ENCODE data around the gene NR1D1.
"Not testable (repeated sequence)": the region's sequence is repeated elsewhere in the genome, so short reads cannot be mapped to it uniquely, and the experiment has no call there.

NR1D1 gene

DNA sequence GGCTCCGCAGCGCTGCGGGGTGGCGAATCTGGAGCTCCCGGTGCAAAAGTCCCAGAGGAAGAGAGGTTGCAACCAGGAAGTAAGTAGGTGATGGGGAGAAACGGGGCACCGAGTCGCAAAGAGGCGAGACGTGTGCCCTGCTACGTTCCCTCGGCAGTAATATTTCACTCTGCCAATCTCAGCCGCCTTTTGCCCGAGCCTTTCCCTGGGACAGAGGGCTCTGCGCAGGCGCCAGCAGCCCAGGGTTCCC is at the start of gene NR1D1:
TSS of gene NR1D1 (minus strand) at position 171 of the 250 bp plus-strand sequence. CDS start 495 bp downstream, outside the sequence.
- Histone ChIP-seq H3K4me1 (ENCODE audit: low read length) (peaks cover 68% of the 10 kb centered on the region), H2AFZ (ENCODE audit: low read length) (peak within 1 kb of the TSS; percentile 67), H3K4me2 (ENCODE audit: low read depth, low read length) (peak within 1 kb of the TSS; percentile 99), H3K4me3 (ENCODE audit: low read length) (peak within 1 kb of the TSS; percentile 92), H3K9me3 (replicated peaks; ENCODE audit: insufficient read depth, low read length) (no peaks in the 10 kb centered on the region), H3K27me3 (replicated peaks; ENCODE audit: insufficient read depth, low read length) (no peaks in the 10 kb centered on the region), H3K36me3 (replicated peaks; ENCODE audit: insufficient read depth, low read length) (no peaks in the 10 kb centered on the region), H4K20me1 (ENCODE audit: insufficient read depth, low read length) (no peaks in the 10 kb centered on the region), H3K79me2 (ENCODE audit: low read length) (peaks cover 33% of the 10 kb centered on the region), H3K9ac (ENCODE audit: low read length) (peak within 1 kb of the TSS; percentile 81), H3K27ac (ENCODE audit: low read length) (peak within 1 kb of the TSS; percentile 78), H3F3A (ENCODE audit: insufficient read depth, low read length) (peaks cover 66% of the 10 kb centered on the region), H3K9me2 (replicated peaks; ENCODE audit: insufficient read depth, low read length) (no peaks in the 10 kb centered on the region)
- DNase-seq, result no peak
- TF ChIP-seq, protein P1, sequence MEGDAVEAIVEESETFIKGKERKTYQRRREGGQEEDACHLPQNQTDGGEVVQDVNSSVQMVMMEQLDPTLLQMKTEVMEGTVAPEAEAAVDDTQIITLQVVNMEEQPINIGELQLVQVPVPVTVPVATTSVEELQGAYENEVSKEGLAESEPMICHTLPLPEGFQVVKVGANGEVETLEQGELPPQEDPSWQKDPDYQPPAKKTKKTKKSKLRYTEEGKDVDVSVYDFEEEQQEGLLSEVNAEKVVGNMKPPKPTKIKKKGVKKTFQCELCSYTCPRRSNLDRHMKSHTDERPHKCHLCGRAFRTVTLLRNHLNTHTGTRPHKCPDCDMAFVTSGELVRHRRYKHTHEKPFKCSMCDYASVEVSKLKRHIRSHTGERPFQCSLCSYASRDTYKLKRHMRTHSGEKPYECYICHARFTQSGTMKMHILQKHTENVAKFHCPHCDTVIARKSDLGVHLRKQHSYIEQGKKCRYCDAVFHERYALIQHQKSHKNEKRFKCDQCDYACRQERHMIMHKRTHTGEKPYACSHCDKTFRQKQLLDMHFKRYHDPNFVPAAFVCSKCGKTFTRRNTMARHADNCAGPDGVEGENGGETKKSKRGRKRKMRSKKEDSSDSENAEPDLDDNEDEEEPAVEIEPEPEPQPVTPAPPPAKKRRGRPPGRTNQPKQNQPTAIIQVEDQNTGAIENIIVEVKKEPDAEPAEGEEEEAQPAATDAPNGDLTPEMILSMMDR (IDR thresholded peaks at IDR 0.05; ENCODE audit: low read length), result no peak
- TF ChIP-seq EZH2phosphoT487 (IDR thresholded peaks at IDR 0.05; ENCODE audit: low read length) (no peak), EZH2 (optimal IDR thresholded peaks at IDR 0.05; ENCODE audit: low read depth, low read length) (no peak)

DNA sequence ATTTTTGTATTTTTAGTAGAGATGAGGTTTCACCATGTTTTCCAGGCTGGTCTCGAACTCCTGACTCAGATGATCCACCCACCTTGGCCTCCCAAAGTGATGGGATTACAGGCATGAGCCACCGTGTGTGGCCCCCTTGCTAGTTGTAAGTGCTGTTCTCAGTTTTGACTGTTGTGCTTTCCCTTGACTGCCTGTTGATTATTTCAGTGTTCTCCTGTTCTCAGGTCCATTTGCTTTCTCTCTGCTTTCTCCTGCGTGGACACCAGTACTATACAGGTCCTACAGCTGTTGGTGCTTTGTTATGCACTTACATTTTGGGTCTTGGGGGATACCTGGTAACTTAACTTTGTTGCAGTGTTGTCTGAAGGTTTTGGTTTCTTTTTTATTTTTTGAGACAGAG is 48.1 kb upstream of the NR1D1 start:
- Histone ChIP-seq H3K36me3 (replicated peaks; ENCODE audit: insufficient read depth, low read length) (peaks cover 11% of the 10 kb centered on the region), H3K9ac (ENCODE audit: low read length) (no peak overlapping the region), H2AFZ (ENCODE audit: low read length) (no peak overlapping the region), H3K79me2 (ENCODE audit: low read length) (peaks cover 80% of the 10 kb centered on the region), H3K27me3 (replicated peaks; ENCODE audit: insufficient read depth, low read length) (no peaks in the 10 kb centered on the region), H3F3A (ENCODE audit: insufficient read depth, low read length) (no peaks in the 10 kb centered on the region), H3K9me2 (replicated peaks; ENCODE audit: insufficient read depth, low read length) (no peaks in the 10 kb centered on the region), H4K20me1 (ENCODE audit: insufficient read depth, low read length) (no peaks in the 10 kb centered on the region), H3K9me3 (replicated peaks; ENCODE audit: insufficient read depth, low read length) (no peaks in the 10 kb centered on the region), H3K4me2 (ENCODE audit: low read depth, low read length) (no peak overlapping the region), H3K27ac (ENCODE audit: low read length) (no peak overlapping the region), H3K4me3 (ENCODE audit: low read length) (no peak overlapping the region), H3K4me1 (ENCODE audit: low read length) (no peaks in the 10 kb centered on the region)
- no peak for TF ChIP-seq EZH2 (optimal IDR thresholded peaks at IDR 0.05; ENCODE audit: low read depth, low read length)
- no peak for TF ChIP-seq EZH2phosphoT487 (IDR thresholded peaks at IDR 0.05; ENCODE audit: low read length)
- TF ChIP-seq, protein P1 (IDR thresholded peaks at IDR 0.05; ENCODE audit: low read length), result no peak
- DNase-seq, result no peak

DNA sequence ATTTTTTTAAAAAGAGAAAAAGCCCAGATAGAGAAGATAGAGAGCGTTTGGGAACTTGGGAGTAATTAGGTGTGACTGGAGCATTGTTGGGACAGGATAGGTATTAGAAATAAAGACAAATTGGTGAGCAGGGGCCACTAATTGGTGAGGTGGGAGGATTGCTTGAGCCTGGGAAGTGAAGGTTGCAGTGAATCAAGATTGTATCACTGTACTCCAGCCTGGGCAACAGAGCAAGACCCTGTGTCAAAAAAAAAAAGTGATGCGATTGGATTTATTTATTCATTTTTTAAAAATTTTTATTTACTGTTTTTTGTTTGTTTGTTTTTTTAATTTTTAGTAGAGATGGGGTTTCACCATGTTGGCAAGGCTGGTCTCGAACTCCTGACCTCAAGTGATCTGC is 45.1 kb upstream of the NR1D1 start:
- H3F3A ChIP-seq (ENCODE audit: insufficient read depth, low read length), result no peaks in the 10 kb centered on the region
- no peaks in the 10 kb centered on the region for H3K9me3 ChIP-seq (replicated peaks; ENCODE audit: insufficient read depth, low read length)
- peaks cover 8% of the 10 kb centered on the region for H3K4me1 ChIP-seq (ENCODE audit: low read length)
- no peak for TF ChIP-seq EZH2 (optimal IDR thresholded peaks at IDR 0.05; ENCODE audit: low read depth, low read length)
- H3K4me2 ChIP-seq (ENCODE audit: low read depth, low read length), result no peak overlapping the region
- H3K79me2 ChIP-seq (ENCODE audit: low read length), result peaks cover 78% of the 10 kb centered on the region
- H3K36me3 ChIP-seq (replicated peaks; ENCODE audit: insufficient read depth, low read length), result peaks cover 9% of the 10 kb centered on the region
- H4K20me1 ChIP-seq (ENCODE audit: insufficient read depth, low read length), result no peaks in the 10 kb centered on the region
- no peak overlapping the region for H2AFZ ChIP-seq (ENCODE audit: low read length)
- no peak overlapping the region for H3K4me3 ChIP-seq (ENCODE audit: low read length)
- DNase-seq, result no peak
- no peaks in the 10 kb centered on the region for H3K27me3 ChIP-seq (replicated peaks; ENCODE audit: insufficient read depth, low read length)
- H3K27ac ChIP-seq (ENCODE audit: low read length), result no peak overlapping the region
- H3K9me2 ChIP-seq (replicated peaks; ENCODE audit: insufficient read depth, low read length), result no peaks in the 10 kb centered on the region
- no peak overlapping the region for H3K9ac ChIP-seq (ENCODE audit: low read length)

DNA sequence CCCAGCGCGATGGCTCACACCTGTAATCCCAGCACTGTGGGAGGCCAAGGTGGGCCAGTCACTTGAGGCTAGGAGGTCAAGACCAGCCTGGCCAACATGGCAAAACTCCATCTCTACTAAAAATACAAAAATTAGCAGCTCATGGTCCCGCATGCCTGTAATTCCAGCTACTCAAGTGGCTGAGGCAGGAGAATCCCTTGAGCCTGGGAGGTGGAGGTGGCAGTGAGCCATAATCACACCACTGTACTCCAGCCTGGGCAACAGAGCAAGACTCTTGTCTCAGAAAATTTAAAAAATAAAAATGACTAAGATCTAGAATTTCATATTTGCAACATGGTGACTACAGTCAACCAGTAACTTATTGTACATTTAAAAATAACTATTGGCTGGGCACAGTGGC is 42.8 kb upstream of the NR1D1 start:
- not testable (repeated sequence) for H3K9me3 ChIP-seq (replicated peaks; ENCODE audit: insufficient read depth, low read length); H3K4me1 ChIP-seq (ENCODE audit: low read length); H3K9me2 ChIP-seq (replicated peaks; ENCODE audit: insufficient read depth, low read length); H3F3A ChIP-seq (ENCODE audit: insufficient read depth, low read length); H3K36me3 ChIP-seq (replicated peaks; ENCODE audit: insufficient read depth, low read length); H2AFZ ChIP-seq (ENCODE audit: low read length); H3K9ac ChIP-seq (ENCODE audit: low read length); H3K4me3 ChIP-seq (ENCODE audit: low read length); DNase-seq; H4K20me1 ChIP-seq (ENCODE audit: insufficient read depth, low read length); H3K4me2 ChIP-seq (ENCODE audit: low read depth, low read length); H3K27me3 ChIP-seq (replicated peaks; ENCODE audit: insufficient read depth, low read length); H3K27ac ChIP-seq (ENCODE audit: low read length)
- peaks cover 72% of the 10 kb centered on the region for H3K79me2 ChIP-seq (ENCODE audit: low read length)

All from MM.1S (cell line).